Measurements from ENCODE around the gene BCAT1. TPM values are rescaled to one million over a fixed set of nuclear protein-coding genes. Genes with fewer than 3 reads are reported as not detected.

Gene BCAT1
- total RNA-seq, 1 experiment from 2014 or later = 0.74 TPM

GRCh38 chr12:24977060-24977459 is 28.2 kb upstream of the BCAT1 start (continued):
- no peak for TF ChIP-seq ELF1 (IDR thresholded peaks at IDR 0.05; ENCODE audit: borderline replicate concordance, low read depth)

DNA sequence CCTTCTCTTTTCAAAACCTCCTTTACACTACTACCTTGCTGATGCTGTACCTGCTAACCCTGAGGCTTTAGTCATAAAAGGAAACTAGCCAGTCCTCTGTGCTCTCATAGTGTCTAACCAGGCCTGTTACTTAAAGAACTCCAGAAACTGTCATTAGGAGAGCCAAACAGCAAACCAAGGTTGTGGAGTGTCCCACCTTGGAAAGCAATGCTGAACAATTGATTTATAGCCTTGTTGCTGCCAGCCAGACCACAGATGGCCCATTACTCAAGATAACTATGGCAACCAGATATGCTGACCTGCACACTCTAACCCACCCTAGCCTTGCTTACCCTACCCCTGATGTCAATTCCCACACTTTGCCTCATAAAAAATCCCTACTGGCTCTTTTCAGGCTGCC is 26.5 kb upstream of the BCAT1 start:
- Histone ChIP-seq H3K4me3 (replicated peaks in 1 of 2; ENCODE audit: low read depth in 1 of 2, low read length in 2 of 2) (no peak overlapping the region), H3K9me2 (ENCODE audit: insufficient read depth) (no peaks in the 10 kb centered on the region), H3K9ac (ENCODE audit: low read length) (no peak overlapping the region), H4K20me1 (ENCODE audit: insufficient read depth) (no peaks in the 10 kb centered on the region), H3K79me2 (ENCODE audit: insufficient read depth, low read length) (no peaks in the 10 kb centered on the region), H3K4me2 (ENCODE audit: low read length) (no peak overlapping the region), H3K9me3 (ENCODE audit: control insufficient read depth in 1 of 2, insufficient read depth in 1 of 2, low read depth in 1 of 2, low read length in 2 of 2) (no peaks in the 10 kb centered on the region), H3K27me3 (ENCODE audit: insufficient read depth, low read length) (no peaks in the 10 kb centered on the region), H3K36me3 (ENCODE audit: control insufficient read depth in 1 of 2, insufficient read depth in 2 of 2, low read length in 2 of 2) (no peaks in the 10 kb centered on the region), H3K27ac (ENCODE audit: low read depth, low read length) (no peak overlapping the region), H2AFZ (ENCODE audit: low read depth, low read length, poor library complexity, severe bottlenecking) (no peak overlapping the region), H3K4me1 (ENCODE audit: control insufficient read depth in 1 of 2, insufficient read depth in 2 of 2, low read length in 2 of 2) (no peaks in the 10 kb centered on the region)
- ChIA-PET CTCF (no interaction called here), RAD21 (ENCODE audit: low non-redundant PET in 1 of 2, low total read pairs in 2 of 2, uncharacterized antibody in 2 of 2, unreplicated experiment in 2 of 2) (no interaction called here), POLR2A (no interaction called here)
- TF ChIP-seq EZH2 (IDR thresholded peaks at IDR 0.05) (no peak), JUND (IDR thresholded peaks at IDR 0.05) (no peak), CEBPB (IDR thresholded peaks at IDR 0.05; ENCODE audit: low read depth) (no peak), ELF1 (IDR thresholded peaks at IDR 0.05; ENCODE audit: borderline replicate concordance, low read depth) (no peak), ZBTB33 (IDR thresholded peaks at IDR 0.05; ENCODE audit: extremely low read depth, insufficient replicate concordance, low read length) (no peak), POLR2A (IDR thresholded peaks at IDR 0.05; ENCODE audit: borderline replicate concordance, extremely low read depth, insufficient read depth, insufficient read length) (no peak), SIN3A (IDR thresholded peaks at IDR 0.05; ENCODE audit: low read depth) (no peak), SP1 (IDR thresholded peaks at IDR 0.05; ENCODE audit: low read depth) (no peak)
- TF ChIP-seq, protein P1, sequence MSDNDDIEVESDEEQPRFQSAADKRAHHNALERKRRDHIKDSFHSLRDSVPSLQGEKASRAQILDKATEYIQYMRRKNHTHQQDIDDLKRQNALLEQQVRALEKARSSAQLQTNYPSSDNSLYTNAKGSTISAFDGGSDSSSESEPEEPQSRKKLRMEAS (IDR thresholded peaks at IDR 0.05) = no peak
- TF ChIP-seq, protein P2, sequence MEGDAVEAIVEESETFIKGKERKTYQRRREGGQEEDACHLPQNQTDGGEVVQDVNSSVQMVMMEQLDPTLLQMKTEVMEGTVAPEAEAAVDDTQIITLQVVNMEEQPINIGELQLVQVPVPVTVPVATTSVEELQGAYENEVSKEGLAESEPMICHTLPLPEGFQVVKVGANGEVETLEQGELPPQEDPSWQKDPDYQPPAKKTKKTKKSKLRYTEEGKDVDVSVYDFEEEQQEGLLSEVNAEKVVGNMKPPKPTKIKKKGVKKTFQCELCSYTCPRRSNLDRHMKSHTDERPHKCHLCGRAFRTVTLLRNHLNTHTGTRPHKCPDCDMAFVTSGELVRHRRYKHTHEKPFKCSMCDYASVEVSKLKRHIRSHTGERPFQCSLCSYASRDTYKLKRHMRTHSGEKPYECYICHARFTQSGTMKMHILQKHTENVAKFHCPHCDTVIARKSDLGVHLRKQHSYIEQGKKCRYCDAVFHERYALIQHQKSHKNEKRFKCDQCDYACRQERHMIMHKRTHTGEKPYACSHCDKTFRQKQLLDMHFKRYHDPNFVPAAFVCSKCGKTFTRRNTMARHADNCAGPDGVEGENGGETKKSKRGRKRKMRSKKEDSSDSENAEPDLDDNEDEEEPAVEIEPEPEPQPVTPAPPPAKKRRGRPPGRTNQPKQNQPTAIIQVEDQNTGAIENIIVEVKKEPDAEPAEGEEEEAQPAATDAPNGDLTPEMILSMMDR (IDR thresholded peaks at IDR 0.05 in 2 of 3, conservative IDR thresholded peaks at IDR 0.05 in 1 of 3; ENCODE audit: borderline replicate concordance in 1 of 3, insufficient read depth in 1 of 3, low read depth in 2 of 3, low read length in 2 of 3) = no peak
- ATAC-seq (no peak), DNase-seq (ENCODE audit: low read depth, low spot score) (no peak)
- intact Hi-C loops (cut with micrococcal nuclease) = no loop called here
- BruUV-seq (replicated peaks) = no TSS peak

All from HCT116 (cell line).